Stomach (tissue), 9 donors: ENCODE data around the gene MAJIN. TPM values are rescaled to one million over a fixed set of nuclear protein-coding genes. Genes with fewer than 3 reads are reported as not detected.

Experiments
- DNase-seq, 2 donors: peaks; one replicate each; pipeline versions ENCODE4 v3.0.0 to v3.0.0-alpha.2; 2013 to 2019
- H3K27ac ChIP-seq, 5 donors: fragments of 200-600 bp in 4 of 5; sonication (generic) in 4 of 5; one replicate each; pipeline ENCODE4 v1.5.1; 2013 to 2019; ENCODE audit warnings: mild to moderate bottlenecking in 1 of 5, moderate library complexity in 1 of 5
- H3K27me3 ChIP-seq, 3 donors: fragments of 200-600 bp; sonication (generic); one replicate each; pipeline ENCODE4 v1.5.1; 2017 to 2019; ENCODE audit warnings: mixed run types in 1 of 3
- H3K36me3 ChIP-seq, 4 donors: fragments of 200-600 bp; sonication (generic); 1 replicate in 3 of 4; 2 replicates in 1 of 4; pipeline ENCODE4 v1.5.1; 2016 to 2019
- H3K4me1 ChIP-seq, 4 donors: fragments of 200-600 bp; sonication (generic); one replicate each; pipeline ENCODE4 v1.5.1; 2016 to 2019
- H3K4me3 ChIP-seq, 4 donors: fragments of 200-600 bp; sonication (generic) in 3 of 4; one replicate each; pipeline ENCODE4 v1.5.1; 2016 to 2019; ENCODE audit warnings: mild to moderate bottlenecking in 1 of 4
- H3K9me3 ChIP-seq, 4 donors: fragments of 200-600 bp; sonication (generic); one replicate each; pipeline ENCODE4 v1.5.1; 2016 to 2019
- EP300 ChIP-seq: sonication (generic); formaldehyde crosslinking; IDR thresholded peaks from one replicate; pipeline ENCODE4 v1.6.1; 2017; ENCODE audit warnings: antibody characterized with exemption
- POLR2A ChIP-seq, 4 donors: fragments of 450-650 bp; IDR thresholded peaks; one replicate each; pipeline ENCODE4 v1.6.1; 2016; ENCODE audit warnings: antibody characterized with exemption in 4 of 4, control low read depth in 2 of 4, mild to moderate bottlenecking in 1 of 4, moderate library complexity in 1 of 4
- POLR2AphosphoS5 ChIP-seq, 3 donors: sonication (generic); formaldehyde crosslinking; IDR thresholded peaks; one replicate each; pipeline ENCODE4 v1.6.1; 2016; ENCODE audit warnings: antibody characterized with exemption in 3 of 3
- WGBS, 5 donors: extraction: QIAGEN DNeasy Blood & Tissue Kit in 3 of 5; methylation state at CpG; one replicate each; pipeline versions ENCODE4 v1.1.5 to v1.1.7; 2013 to 2018; 5-methylcytosine and 5-hydroxymethylcytosine counted together
- intact Hi-C: fragments of 100-400 bp; cut with DNase I; formaldehyde crosslinking; loops from one replicate; pipeline ENCODE4 v1.15.1; 2023; ENCODE audit warnings: low total_unique reads
- polyA plus RNA-seq, 3 donors: library from polyadenylated mRNA; stranded (reverse); fragments of 200-250 nt; gene quantifications; one replicate each; pipeline ENCODE4 v1.2.3, GENCODE V29; 2013
- total RNA-seq, 5 donors: library from RNA; depleted of rRNA; stranded (reverse); fragments of >200 nt; gene quantifications; one replicate each; pipeline versions ENCODE4 v1.1.0 to v1.2.3, GENCODE V29; 2014 to 2016
- TF ChIP-seq, protein P1 (sequence below), 7 experiments: fragments of 450-650 bp in 4 of 7; fragments of 200-600 bp in 3 of 7; sonication (generic) in 3 of 7; IDR thresholded peaks; one replicate each; pipeline ENCODE4 v1.5.1; 2016 to 2019; ENCODE audit warnings: antibody characterized with exemption in 7 of 7, control low read depth in 2 of 7, mild to moderate bottlenecking in 1 of 7
- donor health status: healthy with polysubstance abuse.
- donor health status: Bipolar disorder and iron deficiency.
- donor health status: healthy.

Gene MAJIN
- total and polyA plus RNA-seq, 8 donors = 0.20 TPM; not detected in 7

DNA sequence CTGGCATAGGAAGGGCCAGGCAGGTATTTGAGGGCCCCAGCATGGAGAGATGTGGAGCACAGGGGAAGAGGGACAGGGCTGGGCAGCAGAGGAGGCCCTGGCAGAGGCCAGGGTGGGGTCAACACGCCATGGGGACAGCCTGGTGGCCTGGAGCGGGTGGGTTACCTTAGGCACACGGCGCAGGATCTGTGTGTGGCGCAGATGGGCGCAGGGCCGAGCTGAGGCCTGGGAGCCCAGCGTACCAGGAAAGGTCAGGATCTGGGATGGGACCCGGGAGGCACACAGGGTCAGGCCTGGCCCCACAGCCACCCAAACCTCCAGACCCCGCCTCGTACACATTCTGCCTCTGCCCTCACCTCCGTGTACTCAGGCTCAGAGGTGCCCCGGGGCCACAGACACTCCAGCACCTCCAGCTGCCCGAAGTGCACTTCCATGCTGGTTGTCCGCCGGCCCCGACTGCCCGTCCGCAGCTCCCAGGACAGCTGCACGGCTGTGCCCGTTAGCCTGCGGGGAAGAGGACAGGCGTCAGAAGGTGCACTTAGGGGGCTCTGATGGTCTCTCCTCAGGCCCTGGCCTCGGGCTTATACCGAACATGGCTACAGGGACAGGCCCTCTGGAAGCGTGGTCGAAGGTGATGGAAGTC, 61.3 kb downstream of the MAJIN start:
- intact Hi-C loops = loop anchor here (10.0 kb wide), 1 partner anchor 84 kb away; the partner anchor contains the start of gene BATF2
- no peak for DNase-seq
- Histone ChIP-seq H3K4me3 (no peak overlapping the region), H3K27me3 (no peaks in the 10 kb centered on the region), H3K4me1 (peaks cover 5 to 12% (median 9%) of the 10 kb centered on the region in 4 donors), H3K27ac (no peak overlapping the region), H3K9me3 (no peaks in the 10 kb centered on the region), H3K36me3 (peaks cover 80 to 93% (median 91%) of the 10 kb centered on the region in 4 donors)
- WGBS, 5 donors = 90 to 95% (median 94%) methylated on average over 14 to 27 of the region's 27 CpGs
- TF ChIP-seq POLR2A (IDR thresholded peaks at IDR 0.05) (no peak), POLR2AphosphoS5 (IDR thresholded peaks at IDR 0.05) (no peak), EP300 (no peak)
- TF ChIP-seq, protein P1, sequence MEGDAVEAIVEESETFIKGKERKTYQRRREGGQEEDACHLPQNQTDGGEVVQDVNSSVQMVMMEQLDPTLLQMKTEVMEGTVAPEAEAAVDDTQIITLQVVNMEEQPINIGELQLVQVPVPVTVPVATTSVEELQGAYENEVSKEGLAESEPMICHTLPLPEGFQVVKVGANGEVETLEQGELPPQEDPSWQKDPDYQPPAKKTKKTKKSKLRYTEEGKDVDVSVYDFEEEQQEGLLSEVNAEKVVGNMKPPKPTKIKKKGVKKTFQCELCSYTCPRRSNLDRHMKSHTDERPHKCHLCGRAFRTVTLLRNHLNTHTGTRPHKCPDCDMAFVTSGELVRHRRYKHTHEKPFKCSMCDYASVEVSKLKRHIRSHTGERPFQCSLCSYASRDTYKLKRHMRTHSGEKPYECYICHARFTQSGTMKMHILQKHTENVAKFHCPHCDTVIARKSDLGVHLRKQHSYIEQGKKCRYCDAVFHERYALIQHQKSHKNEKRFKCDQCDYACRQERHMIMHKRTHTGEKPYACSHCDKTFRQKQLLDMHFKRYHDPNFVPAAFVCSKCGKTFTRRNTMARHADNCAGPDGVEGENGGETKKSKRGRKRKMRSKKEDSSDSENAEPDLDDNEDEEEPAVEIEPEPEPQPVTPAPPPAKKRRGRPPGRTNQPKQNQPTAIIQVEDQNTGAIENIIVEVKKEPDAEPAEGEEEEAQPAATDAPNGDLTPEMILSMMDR (IDR thresholded peaks at IDR 0.05) = no peak

DNA sequence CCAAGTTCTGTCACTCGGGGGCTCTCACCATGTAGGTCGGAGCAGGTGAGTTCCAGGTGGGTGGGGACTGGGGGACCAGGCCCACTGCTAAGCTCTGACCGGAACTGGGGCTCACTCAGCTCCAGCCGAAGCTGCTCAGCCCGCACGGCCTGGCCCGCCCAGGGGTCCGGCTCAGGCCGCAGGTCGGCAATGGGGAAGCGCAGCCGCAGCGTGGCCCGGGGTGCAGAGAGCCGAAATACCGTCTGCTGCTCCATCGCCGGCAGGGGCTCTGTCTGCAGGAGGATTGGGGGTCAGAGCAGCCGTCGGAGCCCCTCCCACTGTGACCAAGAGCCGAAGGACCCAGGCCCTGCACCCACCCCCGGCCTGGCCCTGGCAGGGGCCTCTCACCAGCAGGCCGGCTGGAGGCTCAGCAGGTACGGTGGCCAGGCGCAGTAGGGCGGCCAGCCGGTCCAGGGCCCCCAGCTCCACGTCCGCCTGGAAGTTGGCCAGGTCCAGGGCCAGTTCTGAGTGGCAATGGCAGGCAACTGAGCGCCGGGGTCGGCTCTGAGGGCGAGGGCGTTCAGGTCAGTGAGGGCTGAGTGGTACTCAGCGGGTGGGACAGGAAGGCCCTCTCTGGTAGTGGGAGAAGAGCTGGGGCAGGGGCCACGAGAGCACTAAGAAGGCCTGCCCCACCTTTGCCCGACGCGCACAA, 62.1 kb downstream of the MAJIN start:
- Histone ChIP-seq H3K4me3 (no peak overlapping the region), H3K36me3 (peaks cover 85 to 100% (median 99%) of the 10 kb centered on the region in 4 donors), H3K27me3 (no peaks in the 10 kb centered on the region), H3K27ac (no peak overlapping the region), H3K4me1 (peaks cover 0 to 4% (median 1%) of the 10 kb centered on the region in 4 donors), H3K9me3 (no peaks in the 10 kb centered on the region)
- intact Hi-C loops = loop anchor here (10.0 kb wide), 1 partner anchor 85 kb away; the partner anchor contains the start of gene BATF2
- TF ChIP-seq, protein P1 (IDR thresholded peaks at IDR 0.05) = no peak
- TF ChIP-seq POLR2A (IDR thresholded peaks at IDR 0.05) = no peak
- no peak for TF ChIP-seq EP300
- no peak for TF ChIP-seq POLR2AphosphoS5 (IDR thresholded peaks at IDR 0.05)
- no peak for DNase-seq
- WGBS, 5 donors = 85 to 94% (median 90%) methylated on average over 26 to 39 of the region's 39 CpGs

DNA sequence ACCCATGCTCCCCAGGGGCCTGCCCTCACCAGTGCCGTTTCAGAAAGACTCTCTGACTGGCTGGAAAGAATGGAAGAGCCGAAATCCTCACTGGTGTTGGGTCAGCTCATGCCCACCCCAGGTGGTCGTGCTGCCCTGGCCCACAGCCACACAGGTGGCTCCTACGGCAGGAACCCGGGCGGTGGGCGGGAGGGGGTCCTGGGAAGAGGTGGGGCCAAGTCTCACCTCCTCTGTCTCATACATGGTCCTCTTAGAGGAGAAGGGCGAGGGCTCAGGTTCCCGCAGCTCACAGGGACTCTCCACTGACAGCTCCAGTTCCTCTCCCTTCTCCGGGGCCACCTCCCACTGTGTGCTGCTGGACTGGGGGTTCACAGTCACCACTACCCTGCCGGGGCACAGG, 63.1 kb downstream of the MAJIN start:
- H3K36me3 ChIP-seq = peaks cover 87 to 100% (median 100%) of the 10 kb centered on the region in 4 donors
- no peaks in the 10 kb centered on the region for H3K9me3 ChIP-seq
- TF ChIP-seq EP300 (no peak), POLR2AphosphoS5 (IDR thresholded peaks at IDR 0.05) (no peak), POLR2A (IDR thresholded peaks at IDR 0.05) (no peak)
- H3K4me3 ChIP-seq = no peak overlapping the region
- DNase-seq = no peak
- WGBS, 5 donors = 89 to 100% (median 91%) methylated on average over 1 to 11 of the region's 11 CpGs
- no peaks in the 10 kb centered on the region for H3K27me3 ChIP-seq
- no peaks in the 10 kb centered on the region for H3K4me1 ChIP-seq
- intact Hi-C loops = no loop called here
- H3K27ac ChIP-seq = no peak overlapping the region

DNA sequence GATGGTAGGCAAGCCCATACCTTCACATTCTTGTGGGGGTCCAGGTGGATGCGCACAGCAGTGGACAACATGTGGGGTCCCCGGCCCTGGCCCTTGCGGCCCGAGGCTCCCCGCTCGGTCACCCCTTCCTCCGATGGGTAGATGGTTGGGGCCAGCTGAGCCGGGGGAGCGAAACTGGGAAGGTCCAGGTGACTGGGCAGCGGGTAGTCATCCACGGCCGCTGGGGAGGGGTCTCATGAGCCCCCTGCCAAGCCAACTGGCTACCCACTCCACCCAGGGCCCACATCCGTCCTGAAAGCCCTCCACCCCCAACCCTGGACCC, 65.6 kb downstream of the MAJIN start:
- H3K9me3 ChIP-seq = no peaks in the 10 kb centered on the region
- no peak overlapping the region for H3K4me3 ChIP-seq
- no peaks in the 10 kb centered on the region for H3K27me3 ChIP-seq
- no peak for DNase-seq
- H3K36me3 ChIP-seq = peaks cover 87 to 100% (median 100%) of the 10 kb centered on the region in 4 donors
- WGBS, 5 donors = 94 to 100% (median 96%) methylated on average over 2 to 13 of the region's 13 CpGs
- intact Hi-C loops = no loop called here
- TF ChIP-seq POLR2A (IDR thresholded peaks at IDR 0.05) = no peak
- TF ChIP-seq EP300 = no peak
- no peak for TF ChIP-seq POLR2AphosphoS5 (IDR thresholded peaks at IDR 0.05)
- TF ChIP-seq, protein P1 (IDR thresholded peaks at IDR 0.05) = no peak
- H3K4me1 ChIP-seq = no peaks in the 10 kb centered on the region
- H3K27ac ChIP-seq = no peak overlapping the region
